K562 (cell line): ENCODE measurements around the gene BCL7C. TPM values are rescaled to one million over a fixed set of nuclear protein-coding genes. Genes with fewer than 3 reads are reported as not detected.

Experiments used
- ATAC-seq: fragments of 200-7000 bp; cut with Tn5 transposase; 3 replicates; pipeline ENCODE4 v1.9.1; 2020; ENCODE audit warnings: moderate library complexity
- BruUV-seq: library from RNA; stranded (reverse); fragments of 400-500 nt; replicated peaks from 2 replicates; lab custom pipeline; 2021; lab: Mats Ljungman, UMichigan
- CTCF ChIA-PET: fragments of 300-600 bp; formaldehyde crosslinking; extraction: SDS; loops from one replicate; lab custom pipeline; 2021; ENCODE audit warnings: low intra/inter-chr PET ratio; lab: Yijun Ruan, JAX
- POLR2A ChIA-PET: fragments of 300-600, 350-650 bp; sonication (Branson Sonifier 250); formaldehyde crosslinking; extraction: SDS; loops from one replicate; lab custom pipeline; 2021; ENCODE audit warnings: antibody characterized with exemption, inconsistent platforms; lab: Yijun Ruan, JAX
- DNase-seq, 4 experiments: peaks; one replicate each; pipeline versions ENCODE4 v3.0.0 to v3.0.0-alpha.2; 2011 to 2018; ENCODE audit warnings: low spot score in 3 of 4, mixed read lengths in 3 of 4; ENCODE audit errors: extremely low read depth in 1 of 4
- FAIRE-seq: peaks from 2 replicates; lab custom pipeline; 2011; peaks lifted over from hg19 to GRCh38; lab: Jason Lieb, UNC
- H2AFZ ChIP-seq: 2 replicates; pipeline ENCODE4 v1.6.0; 2011; ENCODE audit warnings: low read depth, low read length, control low read depth, inconsistent platforms
- H3K27ac ChIP-seq: fragments of 200-600 bp; 3 replicates; pipeline ENCODE4 v1.8.0; 2011; ENCODE audit warnings: low read depth, mild to moderate bottlenecking, control low read depth, inconsistent platforms, low read length, moderate library complexity, mixed read lengths; ENCODE audit errors: extremely low read depth
- H3K27me3 ChIP-seq, 2 experiments: fragments of 300-600 bp in 1 of 2; 2 replicates in 1 of 2; 3 replicates in 1 of 2; pipeline versions ENCODE4 v1.6.0 to v1.8.0; 2011; ENCODE audit warnings: inconsistent platforms in 2 of 2, low read length in 2 of 2, mild to moderate bottlenecking in 1 of 2, mixed read lengths in 1 of 2, moderate library complexity in 1 of 2; ENCODE audit not compliant: control insufficient read depth in 2 of 2, insufficient read depth in 2 of 2
- H3K36me3 ChIP-seq: fragments of 300-600 bp; 3 replicates; pipeline ENCODE4 v1.8.0; 2011; ENCODE audit warnings: mild to moderate bottlenecking, low read length, inconsistent platforms; ENCODE audit not compliant: control insufficient read depth, insufficient read depth
- H3K4me1 ChIP-seq, 2 experiments: fragments of 200-600 bp in 1 of 2; replicated peaks in 1 of 2; 2 replicates in 1 of 2; 3 replicates in 1 of 2; pipeline versions ENCODE4 v1.5.1 to v1.8.0; 2011; ENCODE audit warnings: inconsistent platforms in 2 of 2, low read length in 2 of 2, mild to moderate bottlenecking in 1 of 2, mixed read lengths in 1 of 2, moderate library complexity in 1 of 2; ENCODE audit not compliant: control insufficient read depth in 2 of 2, insufficient read depth in 2 of 2
- H3K4me2 ChIP-seq: 2 replicates; pipeline ENCODE4 v1.6.1; 2011; ENCODE audit warnings: low read length, control low read depth, inconsistent platforms, mixed read lengths; ENCODE audit not compliant: insufficient read depth
- H3K4me3 ChIP-seq: fragments of 200-600 bp; sonication (generic), shearing (Covaris generic); 2 replicates; pipeline ENCODE4 v1.5.1; 2016; ENCODE audit warnings: control low read depth, inconsistent platforms
- H3K79me2 ChIP-seq: fragments of 200-600 bp; 3 replicates; pipeline ENCODE4 v1.8.0; 2011; ENCODE audit warnings: low read length, inconsistent platforms; ENCODE audit not compliant: control insufficient read depth, insufficient read depth
- H3K9ac ChIP-seq, 2 experiments: 2 replicates each; pipeline versions ENCODE4 v1.6.0 to v1.6.1; 2011; ENCODE audit warnings: low read depth in 2 of 2, low read length in 2 of 2, control low read depth in 1 of 2, inconsistent platforms in 1 of 2, mild to moderate bottlenecking in 1 of 2, mixed read lengths in 1 of 2; ENCODE audit not compliant: insufficient read depth in 1 of 2
- H3K9me1 ChIP-seq: one replicate; pipeline ENCODE4 v1.6.0; 2011; ENCODE audit warnings: inconsistent platforms, mild to moderate bottlenecking, low read length, moderate library complexity; ENCODE audit not compliant: control insufficient read depth, insufficient read depth
- H3K9me3 ChIP-seq: replicated peaks from 2 replicates; pipeline ENCODE4 v1.5.1; 2011; ENCODE audit warnings: low read depth, low read length, inconsistent platforms; ENCODE audit not compliant: control insufficient read depth, insufficient read depth
- H4K20me1 ChIP-seq: replicated peaks from 2 replicates; pipeline ENCODE4 v1.6.1; 2011; ENCODE audit warnings: low read length, inconsistent platforms, mixed read lengths; ENCODE audit not compliant: control insufficient read depth, insufficient read depth
- ADNP ChIP-seq: fragments of 200-800 bp; sonication (Bioruptor generic); IDR thresholded peaks from 2 replicates; pipeline ENCODE4 v1.6.1; 2016; ENCODE audit warnings: missing genetic modification characterization, missing compliant biosample characterization
- CAMTA2 ChIP-seq: fragments of 250-450 bp; sonication (Bioruptor Pico); conservative IDR thresholded peaks from 2 replicates; pipeline ENCODE4 v1.5.1; 2022
- CEBPZ ChIP-seq: fragments of 150-350 bp; IDR thresholded peaks from 2 replicates; pipeline ENCODE4 v1.6.1; 2014; ENCODE audit warnings: low read depth, mild to moderate bottlenecking, low read length, borderline replicate concordance
- HNRNPLL ChIP-seq: fragments of 200-400 bp; formaldehyde crosslinking; IDR thresholded peaks from 2 replicates; pipeline ENCODE4 v1.6.1; 2017; ENCODE audit warnings: low read length, low read depth, mild to moderate bottlenecking; ENCODE audit not compliant: poor library complexity, severe bottlenecking
- JUN ChIP-seq, 2 experiments: sonication (generic) in 1 of 2; formaldehyde crosslinking in 1 of 2; IDR thresholded peaks; 2 replicates each; pipeline versions ENCODE4 v1.6.1 to v1.8.0; 2012 to 2022; ENCODE audit warnings: borderline replicate concordance in 2 of 2, mild to moderate bottlenecking in 2 of 2, improper control_type of control experiment in 1 of 2, low read depth in 1 of 2, low read length in 1 of 2, missing genetic modification reagents in 1 of 2
- RB1 ChIP-seq: fragments of 450-650 bp; IDR thresholded peaks from 2 replicates; pipeline ENCODE4 v1.6.1; 2017; ENCODE audit warnings: low read depth, mild to moderate bottlenecking
- RBM14 ChIP-seq: fragments of 200-400 bp; formaldehyde crosslinking; IDR thresholded peaks from 2 replicates; pipeline ENCODE4 v1.6.1; 2018; ENCODE audit warnings: low read depth, mild to moderate bottlenecking, low read length, moderate library complexity, borderline replicate concordance; ENCODE audit not compliant: insufficient read depth
- RBM22 ChIP-seq: fragments of 200-400 bp; formaldehyde crosslinking; IDR thresholded peaks from 2 replicates; pipeline ENCODE4 v1.6.1; 2018; ENCODE audit warnings: low read length, low read depth; ENCODE audit not compliant: poor library complexity, severe bottlenecking
- ZNF318 ChIP-seq, 2 experiments: fragments of 450-650 bp; IDR thresholded peaks; 2 replicates each; pipeline ENCODE4 v1.6.1; 2016; ENCODE audit warnings: mild to moderate bottlenecking in 2 of 2, borderline replicate concordance in 1 of 2, low read depth in 1 of 2, moderate library complexity in 1 of 2
- WGBS: fragments of 100-300 bp; shearing (Covaris generic); methylation state at CpG from one replicate; pipeline ENCODE4 v1.1.6; 2016; ENCODE audit warnings: low coverage, mixed read lengths; ENCODE audit not compliant: insufficient coverage; ENCODE audit errors: missing lambda C conversion rate; 5-methylcytosine and 5-hydroxymethylcytosine counted together
- in situ Hi-C: fragments of 300-500 bp; cut with MboI; formaldehyde crosslinking; loops from 4 replicates; pipeline ENCODE4 v1.15.0; 2018; ENCODE audit warnings: inconsistent platforms, mixed read lengths
- intact Hi-C: fragments of 100-400 bp; cut with micrococcal nuclease; formaldehyde crosslinking; loops from 2 replicates; pipeline ENCODE4 v1.14.2; 2022
- polyA plus RNA-seq, 8 experiments: library from polyadenylated mRNA; depleted of rRNA in 4 of 8; stranded (reverse) in 5 of 8; unstranded in 3 of 8; fragments of >200 nt; fragmentation: Nextera tagmentation in 2 of 8; fragmentation: Illumina TruSeq in 1 of 8; extraction: Ambion mirVana in 2 of 8; extraction: Trizol in 1 of 8; gene quantifications; 2 replicates each; pipeline versions ENCODE4 v1.2.1 to v1.2.3, GENCODE V29; 2011 to 2014; ENCODE audit warnings: inconsistent platforms in 1 of 8, missing spikeins in 1 of 8
- total RNA-seq, 7 experiments: library from RNA; depleted of rRNA in 6 of 7; stranded (reverse); fragments of >200 nt in 6 of 7; fragmentation: Illumina TruSeq in 2 of 7; extraction: Trizol in 2 of 7; gene quantifications; 2 replicates each; pipeline versions ENCODE4 v1.2.1 to v1.2.3, GENCODE V29; 2011 to 2021; ENCODE audit warnings: low replicate concordance in 1 of 7

Gene BCL7C
- total and polyA plus RNA-seq, 9 of the 15 experiments (the other 6 are each of a cell fraction or from before 2014, with no cell fraction given), result 1.7 to 85.8 (median 19.6) TPM

GRCh38 chr16:30885196-30885595, 8.7 kb downstream of the BCL7C start:
- CTCF ChIA-PET, result no interaction called here
- FAIRE-seq, result no peak
- POLR2A ChIA-PET, result interaction anchor here (1.4 kb wide), 1 partner anchor 11 kb away, joined by 4 read pairs; no protein-coding TSS in a partner anchor
- TF ChIP-seq CAMTA2 (CRISPR knock-in tag) (no peak), ADNP (tag) (no peak), HNRNPLL (no peak), RB1 (no peak), ZNF318 (IDR thresholded peaks at IDR 0.05; ENCODE audit: borderline replicate concordance in 1 of 2, low read depth in 1 of 2) (no peak), RBM22 (no peak), CEBPZ (no peak), RBM14 (no peak), JUN (IDR thresholded peaks at IDR 0.05; ENCODE audit: borderline replicate concordance, low read depth, low read length) (no peak), JUN (CRISPR knock-in tag; IDR thresholded peaks at IDR 0.05; ENCODE audit: borderline replicate concordance) (no peak)

More at GRCh38 chr16:30885196-30885595, 8.7 kb downstream of the BCL7C start:
- in situ Hi-C loops, result no loop called here
- DNase-seq, result no peak
- intact Hi-C loops, result no loop called here
- H4K20me1 ChIP-seq, result no peaks in the 10 kb centered on the region
- no peaks in the 10 kb centered on the region for H3K79me2 ChIP-seq
- no peaks in the 10 kb centered on the region for H3K27me3 ChIP-seq
- H3K4me1 ChIP-seq, result peaks cover 0 to 9% of the 10 kb centered on the region in 2 experiments; a peak in 2 of 5 replicates
- no peak overlapping the region for H3K27ac ChIP-seq
- WGBS, result 89% methylated on average over 6 of the region's 9 CpGs
- H3K36me3 ChIP-seq, result peaks cover 45% of the 10 kb centered on the region; the same call in 2 of the 3 replicates
- BruUV-seq, result no TSS peak
- no peak overlapping the region for H3K4me3 ChIP-seq
- no peak overlapping the region for H3K4me2 ChIP-seq
- H2AFZ ChIP-seq, result no peak overlapping the region
- H3K9ac ChIP-seq, result no peak overlapping the region
- H3K9me1 ChIP-seq, result no peaks in the 10 kb centered on the region
- no peak for ATAC-seq
- no peaks in the 10 kb centered on the region for H3K9me3 ChIP-seq
